GM10248 (cell line): ENCODE results near the gene YJEFN3.

Source experiments
- CTCF ChIA-PET: fragments of 300-600 bp; sonication (Branson Sonifier 250); formaldehyde crosslinking; extraction: SDS; loops from one replicate; lab custom pipeline; 2021; ENCODE audit warnings: antibody characterized with exemption; lab: Yijun Ruan, JAX
- POLR2A ChIA-PET: fragments of 350-650 bp; sonication (Branson Sonifier 250); formaldehyde crosslinking; extraction: SDS; loops from one replicate; lab custom pipeline; 2020; ENCODE audit warnings: antibody characterized with exemption; lab: Yijun Ruan, JAX
- DNase-seq: peaks from one replicate; pipeline ENCODE4 v3.0.0; 2012; ENCODE audit errors: extremely low spot score
- TF ChIP-seq, protein P1 (sequence below): IDR thresholded peaks from 2 replicates; pipeline ENCODE4 v1.5.1; 2012; ENCODE audit warnings: mild to moderate bottlenecking, low read depth; ENCODE audit errors: extremely low read depth, missing control alignments, control extremely low read depth

The YJEFN3 gene

DNA sequence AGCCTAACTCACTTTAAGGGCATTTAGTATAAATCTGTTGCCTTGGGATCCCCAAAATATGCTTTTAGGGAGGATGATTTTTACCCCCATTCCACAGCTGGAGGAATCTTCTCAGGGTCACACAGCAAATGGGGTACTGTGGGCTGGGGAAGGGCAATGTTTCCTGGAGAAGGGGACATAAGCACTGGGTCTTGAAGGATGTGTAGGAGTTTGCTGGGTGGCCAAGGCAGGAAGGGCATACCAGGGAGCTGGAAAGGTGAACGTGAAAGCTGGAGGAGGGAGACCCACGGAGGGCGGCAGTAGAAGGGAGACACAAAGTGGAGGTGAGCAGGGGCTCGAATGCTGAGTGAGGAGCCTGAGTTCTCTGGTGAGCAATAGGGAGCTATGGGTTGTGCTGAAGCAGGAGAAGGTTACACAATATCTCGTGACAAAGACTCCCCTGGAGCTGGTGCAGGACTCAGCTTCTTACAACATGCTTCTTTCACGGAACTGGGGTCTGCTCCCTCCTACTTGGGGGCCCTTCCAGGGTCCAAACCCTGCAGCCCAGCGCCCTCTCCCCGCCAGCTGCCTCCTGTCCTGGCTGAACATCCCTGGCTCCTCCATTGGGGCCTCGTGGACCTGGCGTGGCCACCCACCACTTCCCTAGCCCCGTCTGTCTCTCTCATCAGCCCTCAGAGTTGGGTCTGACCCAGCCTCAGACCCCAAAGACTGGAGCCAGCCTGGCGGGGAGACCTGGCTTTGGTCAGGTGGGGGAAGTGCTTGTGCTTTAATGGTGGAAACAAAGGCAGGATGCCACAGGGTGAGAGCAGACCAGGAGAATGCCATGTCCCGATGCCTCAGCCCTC is 20.4 kb downstream of the YJEFN3 start:
- CTCF ChIA-PET, result interaction anchor here (1.1 to 16.5 kb wide), 4 partner anchors 9 to 91 kb away, joined by 3 to 251 read pairs (median 4); partner anchors contain the start of genes CILP2 and YJEFN3
- no peak for DNase-seq
- TF ChIP-seq, protein P1, sequence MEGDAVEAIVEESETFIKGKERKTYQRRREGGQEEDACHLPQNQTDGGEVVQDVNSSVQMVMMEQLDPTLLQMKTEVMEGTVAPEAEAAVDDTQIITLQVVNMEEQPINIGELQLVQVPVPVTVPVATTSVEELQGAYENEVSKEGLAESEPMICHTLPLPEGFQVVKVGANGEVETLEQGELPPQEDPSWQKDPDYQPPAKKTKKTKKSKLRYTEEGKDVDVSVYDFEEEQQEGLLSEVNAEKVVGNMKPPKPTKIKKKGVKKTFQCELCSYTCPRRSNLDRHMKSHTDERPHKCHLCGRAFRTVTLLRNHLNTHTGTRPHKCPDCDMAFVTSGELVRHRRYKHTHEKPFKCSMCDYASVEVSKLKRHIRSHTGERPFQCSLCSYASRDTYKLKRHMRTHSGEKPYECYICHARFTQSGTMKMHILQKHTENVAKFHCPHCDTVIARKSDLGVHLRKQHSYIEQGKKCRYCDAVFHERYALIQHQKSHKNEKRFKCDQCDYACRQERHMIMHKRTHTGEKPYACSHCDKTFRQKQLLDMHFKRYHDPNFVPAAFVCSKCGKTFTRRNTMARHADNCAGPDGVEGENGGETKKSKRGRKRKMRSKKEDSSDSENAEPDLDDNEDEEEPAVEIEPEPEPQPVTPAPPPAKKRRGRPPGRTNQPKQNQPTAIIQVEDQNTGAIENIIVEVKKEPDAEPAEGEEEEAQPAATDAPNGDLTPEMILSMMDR, result no peak
- POLR2A ChIA-PET, result no interaction called here

DNA sequence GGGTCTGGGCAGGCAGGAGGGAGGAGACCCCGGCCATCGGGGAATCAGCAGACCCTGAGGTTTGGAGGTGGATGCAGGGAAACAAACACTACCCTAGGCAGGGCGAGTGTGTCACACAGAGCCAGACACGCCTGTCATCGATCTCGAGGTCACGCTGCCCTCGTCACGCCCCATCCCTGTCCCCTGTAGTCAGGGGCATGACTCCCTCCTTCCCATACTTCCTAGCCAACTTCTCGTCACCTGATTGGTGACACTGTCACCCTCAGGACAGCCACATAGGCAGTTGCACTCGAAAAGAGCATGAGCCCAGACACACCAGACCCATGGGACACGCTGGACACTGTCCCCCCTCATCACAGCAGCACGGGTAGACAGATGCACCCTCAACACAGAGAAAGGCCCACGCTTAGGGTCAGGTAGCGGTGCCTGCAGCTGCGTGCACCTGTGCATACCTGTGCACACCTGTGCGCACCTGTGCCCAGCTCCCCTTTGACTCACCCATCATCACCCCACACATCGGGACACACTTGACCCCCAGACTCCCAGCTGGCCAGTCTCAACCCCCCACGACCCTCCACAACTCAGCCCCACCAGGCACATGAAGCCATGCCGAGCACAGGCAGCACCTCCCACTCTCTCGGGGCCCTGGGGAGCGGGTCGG is 21.2 kb downstream of the YJEFN3 start:
- no peak for DNase-seq
- TF ChIP-seq, protein P1, result no peak
- ChIA-PET CTCF (interaction anchor here (1.1 to 16.5 kb wide), 5 partner anchors 9 to 90 kb away, joined by 3 to 251 read pairs (median 3); partner anchors contain the start of genes CILP2 and YJEFN3), POLR2A (no interaction called here)

DNA sequence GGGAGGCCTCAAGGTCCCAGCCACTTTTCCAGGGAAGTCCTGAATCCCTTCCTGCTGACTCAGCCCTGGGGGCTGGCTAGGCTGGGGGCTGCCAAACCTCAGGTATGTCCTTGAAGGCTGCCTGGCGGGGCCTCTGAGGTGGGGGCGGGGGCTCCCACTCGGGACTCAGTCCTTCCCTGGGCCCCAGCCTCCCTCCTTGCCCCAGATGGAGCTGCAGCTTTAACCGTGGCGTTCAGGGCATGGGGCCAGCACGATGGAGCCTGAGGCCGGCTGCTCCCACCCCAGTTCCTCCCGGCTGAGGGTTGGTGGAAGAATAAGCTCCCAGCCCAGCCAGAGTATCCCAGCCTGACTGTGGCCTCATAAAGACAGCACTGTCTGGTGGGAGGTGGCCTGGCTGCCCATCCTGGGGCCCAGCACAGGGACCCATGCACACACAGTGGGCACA is 21.8 kb downstream of the YJEFN3 start:
- no peak for DNase-seq

DNA sequence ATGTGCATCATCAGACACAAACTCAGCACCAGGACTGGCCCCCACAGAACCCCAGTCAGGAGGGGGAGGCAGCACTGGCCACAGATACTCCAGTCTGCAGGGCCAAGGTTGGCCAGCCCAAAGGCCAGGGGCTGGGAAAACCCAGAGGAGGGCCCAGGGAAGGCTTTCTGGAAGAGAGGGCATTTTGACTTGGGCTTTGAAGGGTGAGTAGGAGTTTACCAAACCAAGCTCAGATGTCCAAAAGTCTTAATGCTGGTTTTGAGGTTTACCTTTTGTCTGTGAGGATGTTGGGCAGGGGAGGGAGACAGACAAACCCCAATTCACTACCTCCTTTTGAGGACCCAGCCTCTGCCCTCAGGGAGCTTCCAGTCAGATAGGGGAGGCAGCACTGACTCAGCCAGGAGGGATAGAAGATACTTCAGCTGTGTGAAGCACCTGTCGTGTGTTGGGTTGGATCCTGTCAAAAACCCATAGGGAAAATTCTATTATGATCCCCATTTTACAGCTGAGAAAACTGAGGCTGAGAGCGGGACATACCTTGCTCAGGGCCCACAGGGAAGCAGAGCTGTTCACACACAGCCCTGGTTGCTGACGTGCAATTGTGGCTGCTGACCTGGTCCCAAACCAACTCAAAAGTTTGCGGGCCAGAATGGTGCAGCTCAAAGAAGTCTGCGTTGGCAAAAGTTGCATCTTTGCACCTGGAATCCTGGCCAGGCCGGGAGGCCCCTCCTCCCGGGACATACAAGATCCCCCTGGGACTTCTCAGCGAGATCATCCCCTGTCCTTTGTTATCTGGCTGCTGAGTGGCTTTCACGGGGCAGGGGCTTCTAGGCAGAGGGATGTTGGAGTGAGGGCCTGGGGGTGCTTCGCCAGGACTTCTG is 22.5 kb downstream of the YJEFN3 start:
- POLR2A ChIA-PET, result no interaction called here

More for the DNA sequence above, 21.8 kb downstream of the YJEFN3 start:
- TF ChIP-seq, protein P1, result no peak
- ChIA-PET CTCF (interaction anchor here (1.2 to 16.5 kb wide), 3 partner anchors 16 to 245 kb away, joined by 3 to 251 read pairs (median 3); partner anchors contain the start of genes CILP2 and YJEFN3), POLR2A (no interaction called here)

DNA sequence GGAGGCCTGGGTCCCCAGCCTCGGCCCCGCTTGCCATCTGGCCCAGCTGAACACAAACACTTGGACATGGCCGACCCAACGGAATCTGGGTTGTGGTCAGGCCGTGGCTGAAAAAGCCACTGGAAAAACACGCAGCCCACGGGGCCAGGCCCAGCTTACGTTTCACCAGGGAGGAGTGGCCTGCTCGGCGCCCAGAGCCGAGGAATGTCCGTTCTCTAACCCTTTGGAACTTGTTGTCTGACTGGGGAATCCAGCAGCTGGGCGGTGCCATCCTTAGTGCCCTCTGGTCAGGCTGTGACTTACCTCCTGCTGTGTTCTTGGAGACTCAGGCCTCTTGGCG is 23.1 kb downstream of the YJEFN3 start:
- CTCF ChIA-PET, result interaction anchor here (1.2 to 16.5 kb wide), 10 partner anchors 9 to 246 kb away, joined by 3 to 251 read pairs (median 12); partner anchors contain the start of genes CILP2, GMIP, NDUFA13 and TSSK6
- no peak for DNase-seq
- POLR2A ChIA-PET, result no interaction called here
- TF ChIP-seq, protein P1, result no peak

More for the DNA sequence above, 22.5 kb downstream of the YJEFN3 start:
- CTCF ChIA-PET, result interaction anchor here (1.2 to 16.5 kb wide), 9 partner anchors 8 to 246 kb away, joined by 3 to 251 read pairs (median 11); partner anchors contain the start of genes CILP2 and YJEFN3
- TF ChIP-seq, protein P1, result no peak
- no peak for DNase-seq
